Effector memory CD8-positive, alpha-beta T cell (primary cell): ENCODE data around the gene ZNF319.

Experiments used
- ATAC-seq: fragments of 150-1000 bp; cut with Tn5 transposase; replicated peaks from 2 replicates; pipeline ENCODE4 v1.10.0; 2021; ENCODE audit warnings: mild to moderate bottlenecking, moderate library complexity
- DNase-seq, 3 experiments: peaks; one replicate each; pipeline ENCODE4 v3.0.0; 2021
- H3K27ac Mint-ChIP-seq, 2 donors: one replicate each; pipeline ENCODE4 v1.8.0; 2022; ENCODE audit warnings: mild to moderate bottlenecking in 2 of 2, mixed read lengths in 2 of 2, moderate library complexity in 2 of 2
- H3K27me3 Mint-ChIP-seq, 2 donors: one replicate each; pipeline ENCODE4 v1.8.0; 2022; ENCODE audit warnings: mixed read lengths in 2 of 2
- H3K36me3 Mint-ChIP-seq: one replicate; pipeline ENCODE4 v1.8.0; 2022; ENCODE audit warnings: mild to moderate bottlenecking, moderate library complexity, mixed read lengths; ENCODE audit not compliant: insufficient read depth
- H3K4me1 Mint-ChIP-seq, 2 donors: one replicate each; pipeline ENCODE4 v1.8.0; 2022; ENCODE audit warnings: low read depth in 2 of 2, mixed read lengths in 2 of 2
- H3K4me3 Mint-ChIP-seq, 2 donors: one replicate each; pipeline ENCODE4 v1.8.0; 2022; ENCODE audit warnings: mild to moderate bottlenecking in 2 of 2, mixed read lengths in 2 of 2, moderate library complexity in 2 of 2
- H3K9me3 Mint-ChIP-seq, 2 donors: one replicate each; pipeline ENCODE4 v1.8.0; 2022; ENCODE audit warnings: mixed read lengths in 2 of 2

ZNF319 gene

DNA sequence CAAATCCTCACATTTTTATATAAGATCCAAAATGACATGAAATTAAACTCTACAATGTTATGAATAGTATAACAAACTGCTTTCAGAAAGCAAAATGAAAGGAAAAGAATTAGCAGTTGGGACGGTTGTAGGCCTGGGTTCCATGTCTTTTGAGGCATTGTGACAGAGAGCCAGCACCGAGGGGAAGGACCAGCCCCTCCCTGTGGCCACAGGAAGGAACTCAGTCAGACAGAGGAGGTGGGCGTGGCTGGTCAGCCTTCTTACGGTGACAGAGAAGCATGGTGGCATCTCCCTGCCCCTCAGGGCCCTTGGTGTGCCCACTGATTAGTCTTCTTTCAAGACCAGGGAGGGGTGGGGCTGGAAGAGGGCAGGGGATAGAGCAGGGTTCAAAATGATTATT is 5.7 kb downstream of the ZNF319 start:
- H3K36me3 Mint-ChIP-seq: peaks cover 40% of the 10 kb centered on the region
- peak overlapping the region; percentile 60 to 88 for H3K27ac Mint-ChIP-seq
- peaks cover 32 to 45% of the 10 kb centered on the region in 2 donors for H3K4me1 Mint-ChIP-seq
- ATAC-seq: peak; percentile 32
- H3K9me3 Mint-ChIP-seq: no peaks in the 10 kb centered on the region
- H3K4me3 Mint-ChIP-seq: peak overlapping the region; percentile 30 to 59
- H3K27me3 Mint-ChIP-seq: no peaks in the 10 kb centered on the region
- peak; percentile 34 to 43 (median 37) for DNase-seq

DNA sequence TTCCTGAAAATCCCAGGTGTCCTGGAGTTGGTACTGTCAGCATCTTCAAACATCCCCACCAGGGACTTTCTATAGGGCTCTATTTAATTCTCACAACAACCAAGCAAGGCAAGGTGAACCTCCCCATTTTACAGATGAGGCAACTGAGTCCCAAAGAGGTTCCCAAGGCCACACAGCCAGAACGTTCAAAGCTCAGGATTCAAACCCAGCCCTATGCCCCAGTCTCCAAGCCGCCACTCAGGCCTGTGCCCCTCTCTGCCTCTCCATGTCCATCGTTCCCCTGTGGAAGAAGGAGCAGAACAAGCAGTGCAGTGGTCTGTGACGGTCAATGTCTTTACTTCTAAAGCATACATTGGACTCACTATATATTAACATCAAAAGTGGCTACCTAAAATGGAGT is 6.1 kb downstream of the ZNF319 start:
- H3K4me3 Mint-ChIP-seq: peak overlapping the region; percentile 30 to 59
- H3K9me3 Mint-ChIP-seq: no peaks in the 10 kb centered on the region
- peak overlapping the region; percentile 60 to 88 for H3K27ac Mint-ChIP-seq
- DNase-seq (no peak), ATAC-seq (no peak)
- no peaks in the 10 kb centered on the region for H3K27me3 Mint-ChIP-seq
- H3K4me1 Mint-ChIP-seq: peaks cover 32 to 45% of the 10 kb centered on the region in 2 donors
- peaks cover 36% of the 10 kb centered on the region for H3K36me3 Mint-ChIP-seq

DNA sequence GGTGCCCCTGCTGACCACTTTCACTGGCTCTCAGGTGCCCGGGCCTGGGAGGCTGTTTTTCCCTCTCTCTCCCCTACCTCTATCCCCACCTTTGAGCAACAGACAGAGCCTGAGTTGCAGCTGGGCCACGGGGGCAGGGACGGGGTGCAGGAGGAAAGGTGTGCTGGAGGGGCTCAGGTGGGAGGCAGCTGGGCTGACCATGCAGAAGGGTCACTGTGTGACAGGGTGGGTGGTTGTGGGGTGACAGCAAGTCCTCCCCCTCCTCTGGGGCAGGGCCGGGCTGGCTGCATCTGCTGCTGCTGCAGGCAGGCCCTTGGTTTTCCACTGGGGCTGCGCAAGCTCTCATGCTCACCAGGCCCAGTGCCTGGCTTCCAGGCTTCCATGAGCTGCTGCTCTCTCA is 6.6 kb downstream of the ZNF319 start:
- peak overlapping the region; percentile 60 to 88 for H3K27ac Mint-ChIP-seq
- peaks cover 33% of the 10 kb centered on the region for H3K36me3 Mint-ChIP-seq
- no peaks in the 10 kb centered on the region for H3K27me3 Mint-ChIP-seq
- no peak overlapping the region for H3K4me3 Mint-ChIP-seq
- H3K4me1 Mint-ChIP-seq: peaks cover 27 to 40% of the 10 kb centered on the region in 2 donors
- no peaks in the 10 kb centered on the region for H3K9me3 Mint-ChIP-seq
- ATAC-seq (no peak), DNase-seq (no peak)

GRCh38 chr16:57993438-57993837 is 7.0 kb downstream of the ZNF319 start:
- Mint-ChIP-seq H3K4me1 (peaks cover 22 to 36% of the 10 kb centered on the region in 2 donors), H3K36me3 (peaks cover 30% of the 10 kb centered on the region), H3K27me3 (no peaks in the 10 kb centered on the region), H3K27ac (peak overlapping the region in 1 of 2 donors; percentile 82), H3K9me3 (no peaks in the 10 kb centered on the region), H3K4me3 (no peak overlapping the region)
- DNase-seq: no peak
- no peak for ATAC-seq

GRCh38 chr16:57992084-57992483 is 8.4 kb downstream of the ZNF319 start:
- no peaks in the 10 kb centered on the region for H3K27me3 Mint-ChIP-seq
- H3K4me1 Mint-ChIP-seq: peaks cover 10 to 23% of the 10 kb centered on the region in 2 donors
- ATAC-seq: no peak
- H3K36me3 Mint-ChIP-seq: peaks cover 18% of the 10 kb centered on the region
- no peak overlapping the region for H3K4me3 Mint-ChIP-seq
- peak overlapping the region; percentile 82 to 92 for H3K27ac Mint-ChIP-seq
- H3K9me3 Mint-ChIP-seq: no peaks in the 10 kb centered on the region
- no peak for DNase-seq

DNA sequence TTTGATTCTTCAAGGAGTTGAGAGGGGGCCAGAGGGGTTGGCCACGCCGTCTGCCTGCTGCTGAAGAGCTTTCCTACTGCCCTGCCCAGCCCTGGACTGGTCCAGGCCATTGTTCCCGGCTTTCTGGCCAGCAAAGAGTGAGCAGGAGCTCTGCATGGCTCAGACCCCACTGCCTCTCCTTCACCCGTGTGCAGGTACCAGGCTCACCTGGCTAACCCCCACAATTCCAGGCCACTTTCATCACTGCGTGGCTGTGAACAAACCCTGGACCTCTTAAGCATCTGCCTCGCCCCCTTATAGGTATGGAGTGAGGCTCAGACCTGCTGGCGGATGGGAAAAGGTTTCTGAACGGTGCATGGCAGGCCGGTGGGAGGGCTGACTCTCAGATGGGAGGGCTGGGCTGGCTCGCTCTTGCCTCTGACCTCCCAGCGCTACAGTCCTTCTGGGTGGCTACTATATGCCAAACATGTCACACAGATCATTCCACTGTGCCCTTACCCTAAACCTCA is 8.9 kb downstream of the ZNF319 start:
- H3K36me3 Mint-ChIP-seq: peaks cover 15% of the 10 kb centered on the region
- no peaks in the 10 kb centered on the region for H3K9me3 Mint-ChIP-seq
- H3K27me3 Mint-ChIP-seq: no peaks in the 10 kb centered on the region
- ATAC-seq (no peak), DNase-seq (no peak)
- peaks cover 10 to 22% of the 10 kb centered on the region in 2 donors for H3K4me1 Mint-ChIP-seq
- H3K27ac Mint-ChIP-seq: peak overlapping the region; percentile 3 to 82
- no peak overlapping the region for H3K4me3 Mint-ChIP-seq

- Mint-ChIP-seq H3K9me3 (no peaks in the 10 kb centered on the region), H3K4me3 (no peak overlapping the region), H3K27ac (peak overlapping the region; percentile 68 to 71), H3K36me3 (peaks cover 4% of the 10 kb centered on the region), H3K4me1 (peaks cover 19 to 21% of the 10 kb centered on the region in 2 donors), H3K27me3 (no peaks in the 10 kb centered on the region)
- ATAC-seq (no peak), DNase-seq (no peak)
Observed at GRCh38 chr16:57988929-57989328, 11.5 kb downstream of the ZNF319 start.

- no peak overlapping the region for H3K4me3 Mint-ChIP-seq
Observed at GRCh38 chr16:57987441-57988177, 12.9 kb downstream of the ZNF319 start.

DNA sequence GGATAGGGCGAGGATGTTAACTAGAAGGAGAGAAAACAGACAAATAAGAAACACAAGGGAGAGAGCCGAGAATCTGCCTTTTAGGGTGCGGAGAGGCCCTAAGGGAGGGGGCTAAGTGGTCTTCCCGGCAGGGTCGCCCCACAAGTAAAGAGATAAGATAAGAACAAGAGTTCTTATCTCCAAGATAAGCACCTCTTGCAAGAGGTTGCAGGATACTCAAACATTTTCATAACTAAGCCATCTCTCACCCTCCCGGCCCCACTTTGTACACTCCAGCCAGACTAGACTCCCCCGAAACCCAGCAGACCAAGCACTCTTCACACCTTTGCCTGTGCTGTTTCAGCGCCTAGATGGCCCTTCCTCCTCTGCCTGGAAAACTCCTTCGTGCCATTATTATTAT is 14.3 kb downstream of the ZNF319 start:
- H3K9me3 Mint-ChIP-seq: no peaks in the 10 kb centered on the region
- DNase-seq: no peak
- H3K4me1 Mint-ChIP-seq: peaks cover 13 to 18% of the 10 kb centered on the region in 2 donors
- peak overlapping the region in 1 of 2 donors; percentile 18 for H3K27ac Mint-ChIP-seq
- peaks cover 0 to 5% of the 10 kb centered on the region in 2 donors for H3K27me3 Mint-ChIP-seq
- H3K4me3 Mint-ChIP-seq: peak overlapping the region; percentile 92 to 94
- no peaks in the 10 kb centered on the region for H3K36me3 Mint-ChIP-seq
- no peak for ATAC-seq

More at GRCh38 chr16:57987441-57988177, 12.9 kb downstream of the ZNF319 start:
- peak overlapping the region; percentile 12 to 71 for H3K27ac Mint-ChIP-seq
- peaks cover 16 to 21% of the 10 kb centered on the region in 2 donors for H3K4me1 Mint-ChIP-seq
- no peaks in the 10 kb centered on the region for H3K9me3 Mint-ChIP-seq
- H3K36me3 Mint-ChIP-seq: peaks cover under 1% of the 10 kb centered on the region
- ATAC-seq: no peak
- H3K27me3 Mint-ChIP-seq: no peaks in the 10 kb centered on the region
- DNase-seq: no peak

DNA sequence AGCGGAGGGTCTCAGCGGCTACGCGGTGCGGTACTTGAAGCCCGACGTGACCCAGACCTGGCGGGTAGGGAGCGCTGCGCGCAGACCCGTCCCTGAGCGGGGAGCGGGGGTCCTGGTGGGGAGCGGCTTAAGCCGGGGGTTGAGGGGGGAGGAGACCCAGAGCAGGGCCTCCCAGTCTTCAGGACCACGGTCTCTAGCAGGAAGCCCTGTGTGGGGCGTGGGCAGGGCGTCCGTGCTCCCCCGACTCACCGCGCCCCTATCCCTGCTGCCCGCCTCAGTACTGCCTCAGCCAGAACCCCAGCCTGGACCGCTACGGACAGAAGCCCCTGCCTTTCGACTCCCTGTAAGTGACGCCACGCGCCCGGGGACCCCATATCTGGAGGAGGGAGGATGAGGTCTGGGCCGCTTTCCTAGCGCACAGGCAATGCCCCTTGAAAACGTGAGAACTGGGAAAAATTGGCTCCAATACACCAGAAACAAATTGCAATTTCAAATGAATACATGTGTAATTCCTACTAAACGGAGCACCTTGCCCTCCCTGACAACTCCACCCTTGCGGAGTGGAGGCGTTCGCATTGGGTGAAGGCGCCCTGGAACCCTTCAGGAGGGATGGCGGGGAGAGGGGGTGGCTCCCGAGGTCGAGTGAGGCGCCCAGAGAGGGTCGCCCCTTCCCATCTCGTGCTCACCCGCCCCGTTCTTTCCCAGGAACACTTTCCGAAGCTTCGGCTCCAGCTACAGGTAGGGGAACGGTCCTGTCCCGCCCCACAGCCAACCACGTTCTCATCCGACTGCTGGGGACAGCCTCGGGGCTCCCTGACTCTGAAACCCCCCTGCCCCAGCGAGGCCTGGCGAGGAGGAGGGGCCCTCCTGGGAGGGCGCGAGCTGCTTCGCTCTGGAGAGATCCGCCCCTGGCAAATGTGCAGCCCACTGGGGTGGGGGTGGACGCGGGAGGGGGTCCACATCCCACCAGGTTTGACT is 15.0 kb downstream of the ZNF319 start:
- DNase-seq: no peak
- Mint-ChIP-seq H3K4me1 (peaks cover 13 to 18% of the 10 kb centered on the region in 2 donors), H3K27ac (peak overlapping the region; percentile 54 to 91), H3K9me3 (no peaks in the 10 kb centered on the region), H3K4me3 (peak overlapping the region; percentile 92 to 94), H3K27me3 (peaks cover 0 to 5% of the 10 kb centered on the region in 2 donors), H3K36me3 (no peaks in the 10 kb centered on the region)
- ATAC-seq: peak; percentile 46

GRCh38 chr16:57984443-57985203 is 15.8 kb downstream of the ZNF319 start:
- DNase-seq (peak; percentile 81 to 84 (median 83)), ATAC-seq (peak; percentile 97)
- H3K27ac Mint-ChIP-seq: peak overlapping the region; percentile 54 to 91
- peaks cover 11 to 18% of the 10 kb centered on the region in 2 donors for H3K4me1 Mint-ChIP-seq
- H3K4me3 Mint-ChIP-seq: peak overlapping the region; percentile 92 to 94
- no peaks in the 10 kb centered on the region for H3K9me3 Mint-ChIP-seq
- H3K36me3 Mint-ChIP-seq: no peaks in the 10 kb centered on the region
- peaks cover 0 to 5% of the 10 kb centered on the region in 2 donors for H3K27me3 Mint-ChIP-seq

DNA sequence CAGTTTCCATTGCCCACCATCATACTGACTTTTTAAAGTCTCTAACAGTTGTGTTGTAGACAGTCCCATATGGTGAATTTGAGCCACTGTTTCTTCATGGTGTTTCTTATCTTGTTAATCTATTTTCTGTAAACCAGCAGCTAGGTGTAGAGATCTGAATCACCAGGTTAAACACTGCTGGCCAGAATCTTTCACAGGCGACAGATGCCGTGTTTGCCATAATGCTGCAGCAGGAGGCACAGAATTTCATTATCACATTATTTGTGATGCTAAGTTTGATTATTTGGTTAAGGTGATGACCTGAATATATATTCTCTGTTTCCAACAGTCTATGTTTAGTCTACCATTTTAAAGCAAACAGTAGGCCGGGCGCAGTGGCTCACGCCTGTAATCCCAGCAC is 18.1 kb downstream of the ZNF319 start:
- no peaks in the 10 kb centered on the region for H3K36me3 Mint-ChIP-seq
- DNase-seq: no peak
- H3K4me1 Mint-ChIP-seq: peaks cover 11 to 18% of the 10 kb centered on the region in 2 donors
- no peak overlapping the region for H3K4me3 Mint-ChIP-seq
- ATAC-seq: no peak
- no peak overlapping the region for H3K27ac Mint-ChIP-seq
- H3K27me3 Mint-ChIP-seq: peaks cover 0 to 5% of the 10 kb centered on the region in 2 donors
- no peaks in the 10 kb centered on the region for H3K9me3 Mint-ChIP-seq

- ATAC-seq (no peak), DNase-seq (no peak)
- H3K27ac Mint-ChIP-seq: no peak overlapping the region
- no peaks in the 10 kb centered on the region for H3K36me3 Mint-ChIP-seq
- H3K9me3 Mint-ChIP-seq: no peaks in the 10 kb centered on the region
- peaks cover 0 to 5% of the 10 kb centered on the region in 2 donors for H3K27me3 Mint-ChIP-seq
- no peak overlapping the region for H3K4me3 Mint-ChIP-seq
- H3K4me1 Mint-ChIP-seq: peaks cover 11 to 18% of the 10 kb centered on the region in 2 donors
Observed at GRCh38 chr16:57981636-57982035, 18.8 kb downstream of the ZNF319 start.
